ENCODE measurements around the gene TGDS.

Gene TGDS

DNA sequence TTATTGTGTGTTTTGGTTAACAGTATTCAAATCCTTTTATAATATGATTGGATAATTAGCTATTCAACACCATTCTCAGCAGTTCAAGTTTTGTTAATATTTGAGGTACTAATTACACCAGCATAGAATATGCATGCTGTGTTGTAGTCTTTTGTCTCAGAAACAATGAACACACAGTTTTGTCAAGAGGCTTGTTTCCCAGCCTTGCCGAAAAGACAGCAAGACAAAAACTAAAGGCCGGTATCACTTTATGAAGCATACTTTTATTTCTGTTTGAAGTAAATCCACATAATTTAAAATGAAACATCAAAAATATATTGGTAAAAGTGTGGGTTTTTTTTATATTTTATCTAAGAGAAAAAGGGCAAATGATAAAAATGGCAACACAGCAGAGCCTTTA is 13.2 kb upstream of the TGDS start:
- TF ChIP-seq, protein P1, sequence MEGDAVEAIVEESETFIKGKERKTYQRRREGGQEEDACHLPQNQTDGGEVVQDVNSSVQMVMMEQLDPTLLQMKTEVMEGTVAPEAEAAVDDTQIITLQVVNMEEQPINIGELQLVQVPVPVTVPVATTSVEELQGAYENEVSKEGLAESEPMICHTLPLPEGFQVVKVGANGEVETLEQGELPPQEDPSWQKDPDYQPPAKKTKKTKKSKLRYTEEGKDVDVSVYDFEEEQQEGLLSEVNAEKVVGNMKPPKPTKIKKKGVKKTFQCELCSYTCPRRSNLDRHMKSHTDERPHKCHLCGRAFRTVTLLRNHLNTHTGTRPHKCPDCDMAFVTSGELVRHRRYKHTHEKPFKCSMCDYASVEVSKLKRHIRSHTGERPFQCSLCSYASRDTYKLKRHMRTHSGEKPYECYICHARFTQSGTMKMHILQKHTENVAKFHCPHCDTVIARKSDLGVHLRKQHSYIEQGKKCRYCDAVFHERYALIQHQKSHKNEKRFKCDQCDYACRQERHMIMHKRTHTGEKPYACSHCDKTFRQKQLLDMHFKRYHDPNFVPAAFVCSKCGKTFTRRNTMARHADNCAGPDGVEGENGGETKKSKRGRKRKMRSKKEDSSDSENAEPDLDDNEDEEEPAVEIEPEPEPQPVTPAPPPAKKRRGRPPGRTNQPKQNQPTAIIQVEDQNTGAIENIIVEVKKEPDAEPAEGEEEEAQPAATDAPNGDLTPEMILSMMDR (IDR thresholded peaks at IDR 0.05; ENCODE audit: borderline replicate concordance, insufficient read depth, low read depth, low read length) = no peak
- no peak overlapping the region for H3K4me3 ChIP-seq (ENCODE audit: low read depth, low read length)

DNA sequence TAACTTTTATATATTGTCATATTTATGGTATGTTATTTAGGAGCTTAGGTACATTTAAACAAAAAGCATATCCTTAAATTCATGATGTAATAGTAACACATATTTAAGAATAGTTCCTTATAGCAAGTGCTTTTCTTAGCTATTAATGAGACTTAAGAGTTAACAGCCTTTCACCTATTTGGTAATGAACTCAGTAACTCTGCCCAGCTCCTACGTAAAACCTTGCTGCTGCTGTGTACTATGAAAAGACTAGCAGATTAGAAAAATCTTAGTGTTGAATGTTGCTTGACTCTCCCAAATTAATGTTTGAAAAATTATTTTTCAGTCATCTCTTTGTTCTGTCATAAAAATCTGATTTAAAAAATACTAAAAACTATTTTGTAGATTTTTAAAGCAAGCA is 12.6 kb upstream of the TGDS start:
- no peak overlapping the region for H3K4me3 ChIP-seq (ENCODE audit: low read depth, low read length)
- TF ChIP-seq, protein P1 (IDR thresholded peaks at IDR 0.05; ENCODE audit: borderline replicate concordance, insufficient read depth, low read depth, low read length) = no peak

DNA sequence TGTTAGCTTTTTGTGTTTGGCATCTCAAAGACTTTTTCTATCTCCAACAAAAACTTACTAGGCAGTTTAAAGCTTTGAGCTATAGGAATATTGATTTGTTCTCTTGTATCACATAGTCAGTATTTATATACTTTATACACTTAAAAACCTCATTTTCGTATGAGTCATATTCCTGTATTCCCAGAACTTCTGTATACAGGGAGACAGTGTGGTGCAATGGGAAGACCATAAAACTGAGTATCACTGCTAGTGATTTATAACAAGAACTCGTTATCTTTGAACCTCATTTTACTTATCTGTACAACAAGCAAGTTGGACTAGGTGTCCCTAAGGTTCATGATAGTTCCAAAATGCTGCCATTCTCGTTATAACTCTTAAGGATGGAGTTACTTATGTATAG is 12.0 kb upstream of the TGDS start:
- TF ChIP-seq, protein P1 (IDR thresholded peaks at IDR 0.05; ENCODE audit: borderline replicate concordance, insufficient read depth, low read depth, low read length) = no peak

DNA sequence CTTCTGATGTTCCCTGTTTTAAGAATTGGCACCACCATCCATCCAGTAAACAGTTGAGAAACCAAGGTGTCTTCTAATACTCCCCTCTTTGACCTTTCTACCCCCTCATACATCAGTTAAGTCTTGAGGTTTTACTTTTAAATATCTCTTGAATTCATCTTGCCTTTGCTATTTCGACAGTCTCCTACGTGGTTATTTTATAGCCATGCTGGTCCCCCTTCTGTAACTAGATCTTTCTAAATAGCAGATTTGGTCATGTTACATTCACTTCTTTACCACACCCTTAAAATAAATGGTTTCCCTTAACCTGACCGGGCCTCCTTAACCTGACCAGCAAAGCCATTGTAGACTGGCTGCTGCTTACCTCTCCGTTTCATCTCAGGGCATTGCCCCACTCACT is 11.1 kb upstream of the TGDS start:
- TF ChIP-seq, protein P1 (IDR thresholded peaks at IDR 0.05; ENCODE audit: borderline replicate concordance, insufficient read depth, low read depth, low read length) = no peak
- H3K4me3 ChIP-seq (ENCODE audit: low read depth, low read length) = no peak overlapping the region

More for the DNA sequence above, 12.0 kb upstream of the TGDS start:
- H3K4me3 ChIP-seq (ENCODE audit: low read depth, low read length) = no peak overlapping the region

DNA sequence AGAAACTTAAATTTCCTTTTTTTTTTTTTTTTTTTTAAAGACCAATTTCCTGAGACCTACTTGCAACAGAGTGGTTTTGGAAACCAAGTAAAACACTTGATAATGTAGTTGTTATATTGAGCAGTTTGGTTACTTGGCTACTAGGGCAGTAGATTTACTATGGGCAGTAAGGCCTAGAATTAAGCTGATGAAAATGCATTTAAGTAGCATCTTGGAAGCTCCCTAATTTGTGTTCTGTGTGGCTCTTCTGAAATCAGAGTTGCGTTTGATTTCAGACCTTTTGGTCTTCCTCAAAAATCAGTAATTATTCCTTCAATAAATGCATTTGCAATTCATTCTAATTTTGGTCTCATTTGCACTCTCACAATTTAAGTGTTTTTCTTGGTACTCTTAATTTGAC is 6.5 kb upstream of the TGDS start:
- TF ChIP-seq, protein P1 (IDR thresholded peaks at IDR 0.05; ENCODE audit: borderline replicate concordance, insufficient read depth, low read depth, low read length) = no peak
- peak overlapping the region; percentile 95 for H3K4me3 ChIP-seq (ENCODE audit: low read depth, low read length)

DNA sequence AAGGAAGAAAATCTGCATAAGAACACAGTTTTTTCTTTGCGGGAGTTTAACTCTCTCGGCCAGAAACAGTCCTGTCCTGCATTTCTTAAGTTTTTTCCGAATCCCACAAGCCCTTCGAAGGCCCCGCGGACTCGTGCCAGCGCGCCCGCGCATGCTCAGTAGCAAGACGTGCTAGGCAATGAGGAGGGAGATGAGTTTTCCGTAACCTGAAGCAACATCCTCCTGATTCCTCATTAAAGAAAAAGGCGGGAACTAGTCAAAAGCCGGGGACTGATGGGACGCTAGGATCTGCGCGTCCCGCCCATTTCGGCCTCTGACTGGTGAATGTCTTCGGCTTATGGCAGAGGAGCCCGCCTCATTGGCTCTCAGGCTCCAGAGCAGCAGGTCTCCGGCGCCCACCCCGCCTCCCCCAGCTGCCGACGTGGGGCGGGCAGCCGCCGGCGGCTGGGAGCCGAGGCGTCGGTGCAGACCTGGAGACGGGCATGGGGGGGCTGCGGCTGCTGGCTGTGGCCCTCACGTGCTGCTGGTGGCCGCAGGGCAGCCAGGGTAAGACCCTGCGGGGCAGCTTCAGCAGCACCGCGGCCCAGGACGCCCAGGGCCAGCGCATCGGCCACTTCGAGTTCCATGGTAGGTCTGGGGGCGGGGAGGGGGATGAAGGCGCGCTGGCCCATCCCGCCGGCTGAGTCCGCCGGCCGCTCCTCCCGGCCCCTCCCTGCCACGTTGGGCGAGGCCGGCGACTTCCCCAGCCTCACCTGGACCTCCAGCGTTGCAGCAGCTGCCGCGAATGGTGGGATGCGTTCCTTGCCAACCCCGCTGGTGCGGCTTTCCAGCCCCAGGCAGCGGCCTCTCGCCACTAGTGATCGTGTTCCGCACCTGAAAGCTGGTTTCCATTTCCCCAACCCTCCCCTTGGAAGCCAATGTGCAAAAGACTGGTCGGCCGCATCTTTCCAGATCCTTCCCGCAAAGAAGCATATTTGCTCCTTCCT is 5.8 kb upstream of the TGDS start, which contains the start of gene GPR180:
TSS of gene GPR180 (plus strand) at position 412 of the 986 bp plus-strand sequence. CDS start at position 483, 71 bp downstream.
- TF ChIP-seq, protein P1 (IDR thresholded peaks at IDR 0.05; ENCODE audit: borderline replicate concordance, insufficient read depth, low read depth, low read length) = no peak
- peak within 1 kb of the TSS; percentile 95 for H3K4me3 ChIP-seq (ENCODE audit: low read depth, low read length)

DNA sequence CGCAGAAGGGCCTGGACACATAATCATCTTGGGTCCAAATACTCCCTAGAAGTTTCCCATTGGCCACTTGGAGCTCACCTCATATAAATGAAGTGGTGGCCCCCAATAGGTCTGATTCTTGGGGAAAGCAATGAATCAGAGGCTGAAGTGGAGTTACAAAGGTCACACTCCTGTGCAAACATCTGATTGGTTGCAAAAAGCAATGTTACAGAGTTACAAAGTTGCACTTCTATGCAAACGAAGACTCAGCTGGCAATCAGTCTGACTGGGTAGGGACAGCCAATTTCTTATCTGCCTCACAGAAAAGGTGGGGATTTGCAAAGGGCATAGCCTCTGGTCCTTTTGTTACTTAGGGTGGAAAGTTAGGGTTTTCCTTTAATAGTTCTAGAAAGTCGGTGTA is 3.9 kb upstream of the TGDS start:
- TF ChIP-seq, protein P1 (IDR thresholded peaks at IDR 0.05; ENCODE audit: borderline replicate concordance, insufficient read depth, low read depth, low read length) = no peak
- no peak overlapping the region for H3K4me3 ChIP-seq (ENCODE audit: low read depth, low read length)
